ENCODE measurements around the gene TWSG1.
"Not testable (repeated sequence)": the region's sequence is repeated elsewhere in the genome, so short reads cannot be mapped to it uniquely, and the experiment has no call there.

Gene TWSG1

GRCh38 chr18:9437021-9437437 lies 102.5 kb downstream of the TWSG1 start:
- Histone ChIP-seq H3K27ac (peak overlapping the region in 10 of 21 experiments; percentile 0 to 54 (median 35)), H3K4me3 (no peak overlapping the region)

GRCh38 chr18:9437672-9438071 lies 103.1 kb downstream of the TWSG1 start:
- Histone ChIP-seq H3K27ac (peak overlapping the region in 9 of 21 experiments; percentile 2 to 54 (median 33)), H3K4me3 (no peak overlapping the region)

DNA sequence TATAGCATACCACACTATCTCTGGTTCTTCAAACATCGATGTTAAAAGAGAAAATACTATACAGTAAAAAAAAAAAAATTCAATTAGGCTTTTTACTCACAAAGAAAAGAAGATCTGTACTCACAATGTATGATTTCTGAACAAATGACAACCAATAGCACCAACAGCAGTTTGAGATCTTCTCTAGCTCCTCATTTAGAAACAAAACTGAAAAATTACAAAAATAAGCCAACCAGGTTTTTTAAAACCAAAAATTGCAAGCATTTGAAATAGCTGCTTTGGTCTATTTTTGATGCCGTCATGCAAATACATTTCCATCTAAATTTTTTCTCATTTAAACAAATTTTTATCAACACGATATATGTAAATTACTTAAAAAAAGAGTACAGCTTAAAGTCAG lies 106.5 kb downstream of the TWSG1 start:
- no peak overlapping the region for H3K4me3 ChIP-seq
- no peak overlapping the region for H3K27ac ChIP-seq

DNA sequence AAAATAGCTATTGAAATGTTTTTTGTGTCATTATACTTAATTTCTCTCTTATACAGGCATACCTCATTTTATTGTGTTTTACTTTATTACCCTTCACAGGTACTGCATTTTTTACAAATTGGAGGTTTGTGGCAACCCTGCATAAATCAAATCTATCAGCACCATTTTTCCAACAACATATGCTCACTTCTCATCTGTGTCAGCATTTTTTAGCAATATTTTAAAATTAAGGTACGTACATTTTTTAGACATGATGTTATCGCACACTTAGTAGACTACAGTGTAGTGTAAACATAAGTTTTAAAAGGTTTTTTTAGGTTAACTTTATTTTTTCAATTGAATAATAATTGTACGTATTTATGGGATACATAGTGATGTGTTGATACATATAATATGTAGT lies 110.0 kb downstream of the TWSG1 start:
- no peak overlapping the region for H3K4me3 ChIP-seq
- no peak overlapping the region for H3K27ac ChIP-seq

- H3K27ac ChIP-seq: no peak overlapping the region
- H3K4me3 ChIP-seq: no peak overlapping the region
These were observed 112.3 kb downstream of the TWSG1 start for GRCh38 chr18:9446839-9447238.

- no peak overlapping the region for H3K27ac ChIP-seq
- H3K4me3 ChIP-seq: no peak overlapping the region
These were observed 112.8 kb downstream of the TWSG1 start for GRCh38 chr18:9447334-9447733.

- H3K27ac ChIP-seq: peak overlapping the region in 1 of 21 experiments; percentile 24
- no peak overlapping the region for H3K4me3 ChIP-seq
These were observed 115.2 kb downstream of the TWSG1 start for GRCh38 chr18:9449600-9450414.

DNA sequence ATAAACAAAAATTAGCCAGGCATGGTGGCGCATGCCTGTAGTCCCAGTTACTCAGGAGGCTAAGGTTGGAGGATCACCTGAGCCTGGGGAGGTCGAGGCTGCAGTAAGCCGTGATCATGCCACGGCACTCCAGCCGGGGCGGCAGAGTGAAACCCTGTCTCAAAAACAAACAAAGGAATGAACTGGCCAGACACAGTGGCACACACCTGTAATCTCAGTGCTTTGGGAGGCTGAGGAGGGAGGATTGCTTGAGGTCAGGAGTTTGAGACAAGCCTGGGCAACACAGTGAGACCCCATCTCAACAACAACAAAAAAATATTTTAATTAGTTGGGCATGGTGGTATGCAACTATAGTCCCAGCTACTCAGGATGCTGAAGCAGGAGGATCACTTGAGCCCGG lies 116.3 kb downstream of the TWSG1 start:
- not testable (repeated sequence) for H3K27ac ChIP-seq, H3K4me3 ChIP-seq
